B cell (primary cell): ENCODE data around the gene PLIN5. TPM values are rescaled to one million over a fixed set of nuclear protein-coding genes. Genes with fewer than 3 reads are reported as not detected.

Experiments
- ATAC-seq: fragments of 200-7000 bp; cut with Tn5 transposase; one replicate; pipeline ENCODE4 v1.10.0; 2021; ENCODE audit warnings: low read depth, mild to moderate bottlenecking, moderate number of reproducible peaks, moderate library complexity
- CTCF ChIA-PET: fragments of 350-600 bp; sonication (Branson Sonifier 250); formaldehyde crosslinking; loops from one replicate; lab custom pipeline; 2021; ENCODE audit warnings: antibody characterized with exemption, inconsistent platforms; lab: Charles Lee
- POLR2A ChIA-PET: fragments of 350-600 bp; sonication (Branson Sonifier 250); formaldehyde crosslinking; loops from one replicate; lab custom pipeline; 2021; ENCODE audit warnings: antibody characterized with exemption; lab: Charles Lee
- DNase-seq: peaks from one replicate; pipeline ENCODE4 v3.0.0; 2013
- H2AFZ ChIP-seq: 2 replicates; pipeline ENCODE4 v1.6.1; 2012; ENCODE audit warnings: mild to moderate bottlenecking, low read depth, low read length; ENCODE audit not compliant: insufficient read depth, poor library complexity, severe bottlenecking
- H3K27ac ChIP-seq, 2 donors: 1 replicate in 1 of 2; 2 replicates in 1 of 2; pipeline ENCODE4 v1.5.1; 2012 to 2013; ENCODE audit warnings: low read length in 2 of 2, mild to moderate bottlenecking in 2 of 2, moderate library complexity in 1 of 2
- H3K27me3 ChIP-seq, 4 experiments: fragments of 200-600 bp in 1 of 4; sonication (generic) in 1 of 4; replicated peaks in 1 of 4; 1 replicate in 2 of 4; 2 replicates in 2 of 4; pipeline versions ENCODE4 v1.6.1 to v1.7.0; 2013 to 2016; ENCODE audit warnings: low read length in 3 of 4, mild to moderate bottlenecking in 2 of 4, mixed read lengths in 1 of 4, moderate library complexity in 1 of 4; ENCODE audit not compliant: insufficient read depth in 4 of 4, control insufficient read depth in 3 of 4; ENCODE audit errors: control extremely low read depth in 1 of 4
- H3K36me3 ChIP-seq, 2 experiments: replicated peaks in 1 of 2; 1 replicate in 1 of 2; 2 replicates in 1 of 2; pipeline versions ENCODE4 v1.6.1 to v1.7.1; 2013; ENCODE audit warnings: low read length in 1 of 2; ENCODE audit not compliant: insufficient read depth in 2 of 2, control insufficient read depth in 1 of 2; ENCODE audit errors: control extremely low read depth in 1 of 2, extremely low read depth in 1 of 2
- H3K4me1 ChIP-seq, 2 donors: fragments of 200-600 bp in 1 of 2; sonication (generic) in 1 of 2; 1 replicate in 1 of 2; 2 replicates in 1 of 2; pipeline versions ENCODE4 v1.5.1 to v1.6.1; 2013 to 2017; ENCODE audit warnings: low read length in 2 of 2; ENCODE audit not compliant: control insufficient read depth in 2 of 2, insufficient read depth in 2 of 2
- H3K4me2 ChIP-seq: replicated peaks from 2 replicates; pipeline ENCODE3; 2012; ENCODE audit warnings: mild to moderate bottlenecking, low read depth, low read length; ENCODE audit not compliant: poor library complexity, severe bottlenecking
- H3K4me3 ChIP-seq, 5 experiments: fragments of 200-600 bp in 1 of 5; sonication (generic) in 1 of 5; 1 replicate in 3 of 5; 2 replicates in 2 of 5; pipeline versions ENCODE4 v1.5.1 to v1.7.0; 2011 to 2016; ENCODE audit warnings: low read length in 4 of 5, mild to moderate bottlenecking in 4 of 5, low read depth in 2 of 5, control low read depth in 1 of 5, moderate library complexity in 1 of 5; ENCODE audit not compliant: insufficient read depth in 1 of 5; ENCODE audit errors: control extremely low read depth in 1 of 5, extremely low read depth in 1 of 5
- H3K79me2 ChIP-seq: fragments of 200-600 bp; sonication (generic); one replicate; pipeline ENCODE4 v1.6.0; 2016; ENCODE audit warnings: low read length; ENCODE audit not compliant: control insufficient read depth, insufficient read depth
- H3K9ac ChIP-seq: fragments of 200-600 bp; sonication (generic); 2 replicates; pipeline ENCODE4 v1.6.1; 2017; ENCODE audit warnings: mild to moderate bottlenecking, low read length, moderate library complexity
- H3K9me3 ChIP-seq, 3 donors: one replicate each; pipeline versions ENCODE4 v1.6.1 to v1.7.1; 2013; ENCODE audit warnings: low read length in 2 of 3; ENCODE audit not compliant: control insufficient read depth in 2 of 3, insufficient read depth in 1 of 3; ENCODE audit errors: control extremely low read depth in 1 of 3
- H4K20me1 ChIP-seq: 2 replicates; pipeline ENCODE4 v1.6.0; 2012; ENCODE audit warnings: mild to moderate bottlenecking, low read length; ENCODE audit not compliant: insufficient read depth, control insufficient read depth, poor library complexity, severe bottlenecking
- H3K27ac Mint-ChIP-seq: one replicate; pipeline ENCODE4 v1.8.0; 2021; ENCODE audit warnings: mixed read lengths
- H3K27me3 Mint-ChIP-seq: one replicate; pipeline ENCODE4 v1.8.0; 2021; ENCODE audit warnings: mixed read lengths
- H3K4me1 Mint-ChIP-seq: one replicate; pipeline ENCODE4 v1.8.0; 2021; ENCODE audit warnings: mixed read lengths
- H3K4me3 Mint-ChIP-seq: one replicate; pipeline ENCODE4 v1.8.0; 2021; ENCODE audit warnings: mixed read lengths
- H3K9me3 Mint-ChIP-seq: one replicate; pipeline ENCODE4 v1.8.0; 2022; ENCODE audit warnings: mixed read lengths; ENCODE audit not compliant: insufficient read depth
- CTCF ChIP-seq: fragments of 200-600 bp; IDR thresholded peaks from one replicate; pipeline ENCODE4 v1.8.0; 2022; ENCODE audit warnings: antibody characterized with exemption, mild to moderate bottlenecking
- EZH2 ChIP-seq: IDR thresholded peaks from 2 replicates; pipeline ENCODE4 v1.6.1; 2012; ENCODE audit warnings: borderline replicate concordance, low read depth, mild to moderate bottlenecking, moderate library complexity, low read length; ENCODE audit not compliant: insufficient read depth, poor library complexity, severe bottlenecking
- WGBS: methylation state at CpG from one replicate; pipeline ENCODE4 v1.1.5; 2013; ENCODE audit warnings: missing lambda C conversion rate; ENCODE audit not compliant: insufficient coverage; 5-methylcytosine and 5-hydroxymethylcytosine counted together
- intact Hi-C: fragments of 100-400 bp; cut with micrococcal nuclease; formaldehyde crosslinking; loops from one replicate; pipeline ENCODE4 v1.10.0; 2022
- polyA plus RNA-seq: library from polyadenylated mRNA; depleted of rRNA; stranded (reverse); fragments of >200 nt; gene quantifications from 2 replicates; pipeline ENCODE4 v1.2.3, GENCODE V29; 2012
- total RNA-seq, 2 donors: library from RNA; stranded (reverse); fragments of 120-200 nt in 1 of 2; gene quantifications; 1 replicate in 1 of 2; 2 replicates in 1 of 2; pipeline versions ENCODE4 v1.2.3 to v1.2.4, GENCODE V29; 2013 to 2022

PLIN5 gene
- total and polyA plus RNA-seq, 2 donors (not counting 1 experiment from before 2014, with no cell fraction given) = 0.15 to 0.27 TPM

- 79% methylated on average over 8 of the region's 15 CpGs for WGBS
- Histone ChIP-seq H3K9ac (no peak overlapping the region), H3K4me2 (no peak overlapping the region), H3K79me2 (no peaks in the 10 kb centered on the region), H3K36me3 (no peaks in the 10 kb centered on the region), H4K20me1 (no peaks in the 10 kb centered on the region), H2AFZ (no peak overlapping the region), H3K27me3 (no peaks in the 10 kb centered on the region), H3K4me3 (no peak overlapping the region), H3K9me3 (peaks cover 0 to 10% (median 0%) of the 10 kb centered on the region in 3 donors), H3K27ac (no peak overlapping the region), H3K4me1 (no peaks in the 10 kb centered on the region)
- Mint-ChIP-seq H3K27me3 (peaks cover 7% of the 10 kb centered on the region), H3K9me3 (no peaks in the 10 kb centered on the region), H3K27ac (no peak overlapping the region), H3K4me3 (no peak overlapping the region), H3K4me1 (no peaks in the 10 kb centered on the region)
- POLR2A ChIA-PET = interaction anchor here (0.6 kb wide), 1 partner anchor 37 kb away, joined by 5 read pairs; no protein-coding TSS in a partner anchor
- CTCF ChIA-PET = interaction anchor here (0.8 to 7.0 kb wide), 5 partner anchors 12 to 253 kb away, joined by 3 to 89 read pairs (median 4); partner anchors contain the start of gene PLIN5
- ATAC-seq (no peak), DNase-seq (no peak)
- intact Hi-C loops = no loop called here
- TF ChIP-seq EZH2 = no peak
- TF ChIP-seq CTCF = no peak
These were observed 12.6 kb downstream of the PLIN5 start for GRCh38 chr19:4522291-4523002.

- Histone ChIP-seq H3K4me3 (no peak overlapping the region), H3K9me3 (peaks cover 0 to 10% (median 0%) of the 10 kb centered on the region in 3 donors), H3K4me2 (no peak overlapping the region), H2AFZ (no peak overlapping the region), H3K9ac (no peak overlapping the region), H4K20me1 (no peaks in the 10 kb centered on the region), H3K36me3 (no peaks in the 10 kb centered on the region), H3K27me3 (no peaks in the 10 kb centered on the region), H3K4me1 (no peaks in the 10 kb centered on the region), H3K79me2 (no peaks in the 10 kb centered on the region), H3K27ac (no peak overlapping the region)
- ATAC-seq (no peak), DNase-seq (no peak)
- Mint-ChIP-seq H3K27me3 (peaks cover 7% of the 10 kb centered on the region), H3K4me3 (no peak overlapping the region), H3K27ac (no peak overlapping the region), H3K9me3 (no peaks in the 10 kb centered on the region), H3K4me1 (no peaks in the 10 kb centered on the region)
- WGBS = 89% methylated on average over 5 of the region's 5 CpGs
- CTCF ChIA-PET = interaction anchor here (1.0 to 7.0 kb wide), 2 partner anchors 13 to 253 kb away, joined by 3 to 89 read pairs; partner anchors contain the start of gene PLIN5
- intact Hi-C loops = no loop called here
- POLR2A ChIA-PET = interaction anchor here (0.6 kb wide), 1 partner anchor 37 kb away, joined by 5 read pairs; no protein-coding TSS in a partner anchor
- no peak for TF ChIP-seq EZH2
- no peak for TF ChIP-seq CTCF
These were observed 13.2 kb downstream of the PLIN5 start for GRCh38 chr19:4521888-4522242.
